ENCODE data around the gene RPS14.

Gene RPS14

GRCh38 chr5:150440948-150441812, 8.4 kb downstream of the RPS14 start:
- TF ChIP-seq SIN3A (IDR thresholded peaks at IDR 0.05; ENCODE audit: borderline replicate concordance, insufficient read depth, low read length) (no peak), TAF1 (IDR thresholded peaks at IDR 0.05; ENCODE audit: borderline replicate concordance, insufficient read depth, low read length) (no peak)

DNA sequence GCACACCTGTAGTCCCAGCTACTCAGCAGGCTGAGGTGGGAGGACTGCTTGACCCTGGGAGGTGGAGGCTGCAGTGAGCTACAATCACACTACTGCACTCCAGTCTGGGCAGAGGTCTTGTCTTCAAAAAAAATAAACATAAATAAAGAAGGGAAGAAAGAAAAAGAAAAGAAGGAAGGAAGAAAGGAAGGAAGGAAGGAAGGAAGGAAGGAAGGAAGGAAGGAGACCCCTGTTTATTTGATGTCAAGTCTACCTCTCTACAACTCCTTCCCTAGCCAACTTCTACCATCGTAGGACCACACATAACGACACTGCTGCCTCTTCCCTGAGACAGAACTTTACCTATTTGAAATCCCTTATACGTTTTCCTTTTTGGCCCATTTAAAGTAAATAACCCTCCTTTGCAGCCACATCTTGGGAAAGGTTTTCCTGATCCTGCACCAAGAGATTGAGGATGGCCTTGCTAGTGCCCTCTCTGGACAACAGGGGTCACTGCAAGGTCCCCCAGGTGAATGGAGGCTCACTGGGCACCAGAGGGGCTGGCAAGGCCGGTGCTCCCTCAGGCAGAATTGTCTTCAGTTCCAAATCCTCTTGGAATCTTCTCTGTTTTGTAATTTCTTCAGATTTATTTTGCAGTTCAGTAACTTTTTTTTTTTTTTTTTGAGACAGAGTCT, 10.5 kb downstream of the RPS14 start:
- TF ChIP-seq SIN3A (IDR thresholded peaks at IDR 0.05; ENCODE audit: borderline replicate concordance, insufficient read depth, low read length) (no peak), TAF1 (IDR thresholded peaks at IDR 0.05; ENCODE audit: borderline replicate concordance, insufficient read depth, low read length) (no peak), POLR2AphosphoS5 (IDR thresholded peaks at IDR 0.05; ENCODE audit: low read depth, low read length) (no peak), FOXP2 (optimal IDR thresholded peaks at IDR 0.05; ENCODE audit: borderline replicate concordance, extremely low read depth, extremely low read length, insufficient read depth) (no peak), REST (IDR thresholded peaks at IDR 0.05; ENCODE audit: insufficient read depth in 1 of 2, low read depth in 2 of 2, low read length in 2 of 2) (no peak)

GRCh38 chr5:150436141-150436680, 13.3 kb downstream of the RPS14 start:
- TF ChIP-seq TAF1 (IDR thresholded peaks at IDR 0.05; ENCODE audit: borderline replicate concordance, insufficient read depth, low read length): no peak
- TF ChIP-seq REST (IDR thresholded peaks at IDR 0.05; ENCODE audit: insufficient read depth in 1 of 2, low read depth in 2 of 2, low read length in 2 of 2): no peak
- no peak for TF ChIP-seq FOXP2 (optimal IDR thresholded peaks at IDR 0.05; ENCODE audit: borderline replicate concordance, extremely low read depth, extremely low read length, insufficient read depth)

- TF ChIP-seq SIN3A (IDR thresholded peaks at IDR 0.05; ENCODE audit: borderline replicate concordance, insufficient read depth, low read length): no peak
- no peak for TF ChIP-seq POLR2AphosphoS5 (IDR thresholded peaks at IDR 0.05; ENCODE audit: low read depth, low read length)
- no peak for TF ChIP-seq TAF1 (IDR thresholded peaks at IDR 0.05; ENCODE audit: borderline replicate concordance, insufficient read depth, low read length)
- TF ChIP-seq REST (IDR thresholded peaks at IDR 0.05; ENCODE audit: insufficient read depth in 1 of 2, low read depth in 2 of 2, low read length in 2 of 2): no peak
- TF ChIP-seq FOXP2 (optimal IDR thresholded peaks at IDR 0.05; ENCODE audit: borderline replicate concordance, extremely low read depth, extremely low read length, insufficient read depth): no peak
Observed at GRCh38 chr5:150434464-150434863, 15.1 kb downstream of the RPS14 start.

DNA sequence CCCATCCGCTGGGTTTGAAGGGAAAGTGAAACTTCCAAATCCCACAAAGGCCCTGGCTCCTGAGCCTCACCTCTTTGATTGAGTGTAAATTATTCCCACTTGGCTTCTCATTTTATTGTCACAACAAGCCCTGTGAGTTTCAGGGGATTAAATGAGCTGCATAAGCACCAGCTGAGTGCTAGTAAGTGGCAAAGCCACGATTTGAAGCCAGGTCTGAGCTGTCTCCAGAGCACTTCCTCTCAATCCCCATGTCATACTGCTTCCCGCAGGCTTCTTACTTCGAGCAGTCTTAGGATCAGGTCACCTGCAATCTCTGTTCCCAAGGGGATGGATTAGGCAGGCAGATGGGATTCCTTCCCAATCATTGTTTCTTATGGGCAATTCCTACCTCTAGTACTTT, 18.0 kb downstream of the RPS14 start:
- no peak for TF ChIP-seq FOXP2 (optimal IDR thresholded peaks at IDR 0.05; ENCODE audit: borderline replicate concordance, extremely low read depth, extremely low read length, insufficient read depth)
- TF ChIP-seq POLR2AphosphoS5 (IDR thresholded peaks at IDR 0.05; ENCODE audit: low read depth, low read length): no peak
- TF ChIP-seq SIN3A (IDR thresholded peaks at IDR 0.05; ENCODE audit: borderline replicate concordance, insufficient read depth, low read length): no peak
- no peak for TF ChIP-seq REST (IDR thresholded peaks at IDR 0.05; ENCODE audit: insufficient read depth in 1 of 2, low read depth in 2 of 2, low read length in 2 of 2)
- TF ChIP-seq TAF1 (IDR thresholded peaks at IDR 0.05; ENCODE audit: borderline replicate concordance, insufficient read depth, low read length): no peak
